Measurements from ENCODE around the gene UXS1. TPM values are rescaled to one million over a fixed set of nuclear protein-coding genes. Genes with fewer than 3 reads are reported as not detected.

The UXS1 gene
- total RNA-seq, 2 donors from 2014 or later, result 33.9 to 39.9 TPM

DNA sequence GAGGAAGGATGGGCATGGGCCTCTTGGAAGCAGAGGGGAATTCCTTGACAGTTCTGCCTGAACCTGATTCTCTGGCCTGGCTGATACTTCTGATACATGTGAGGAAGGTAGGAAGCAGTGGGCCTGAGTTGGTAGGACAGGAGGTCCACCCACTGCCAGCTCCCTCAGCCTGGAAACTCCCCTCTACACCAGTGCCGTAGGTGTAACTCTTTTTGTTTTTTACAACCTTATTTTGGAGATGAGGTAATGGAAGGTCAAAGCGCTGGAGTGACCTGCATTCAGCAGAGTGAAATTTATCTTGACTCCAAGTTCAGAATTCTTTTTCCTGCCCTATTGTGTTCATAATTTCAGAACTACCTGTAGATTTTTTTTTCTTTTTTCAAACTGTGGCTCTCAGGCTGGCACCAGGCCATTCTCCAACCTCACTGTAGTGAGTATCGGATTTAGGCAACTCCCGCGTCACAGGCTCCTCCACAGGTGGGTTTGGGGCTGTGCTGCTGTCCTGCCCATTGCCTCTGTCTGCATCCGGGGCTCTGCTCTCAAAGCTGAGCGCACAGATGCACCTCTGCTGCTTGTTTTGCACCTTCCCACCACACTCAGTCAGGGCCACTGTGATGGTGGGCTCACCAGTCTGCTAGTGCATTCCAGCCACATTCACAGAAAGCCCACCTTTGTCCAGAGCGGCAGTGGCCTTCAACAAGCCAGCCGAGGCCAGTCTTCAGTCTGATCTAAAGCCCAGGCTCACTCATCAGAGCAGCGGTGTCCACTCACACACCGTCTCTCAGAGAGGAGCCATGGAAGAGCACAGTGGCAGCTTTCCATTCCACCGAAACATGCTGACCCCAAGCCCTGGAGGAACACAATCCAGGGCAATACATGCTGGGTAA lies 87.2 kb downstream of the UXS1 start:
- no peaks in the 10 kb centered on the region for H3K27me3 Mint-ChIP-seq (ENCODE audit: low read depth)
- DNase-seq (no peak), ATAC-seq (replicated peaks in 1 of 2) (peak in 1 of 2 donors; percentile 6)
- H3K9me3 Mint-ChIP-seq, result no peaks in the 10 kb centered on the region
- H3K36me3 Mint-ChIP-seq (ENCODE audit: insufficient read depth in 2 of 2), result peaks cover 0 to 3% of the 10 kb centered on the region in 2 donors
- H3K27ac Mint-ChIP-seq, result peak overlapping the region; percentile 70
- H3K4me3 Mint-ChIP-seq, result no peak overlapping the region
- no peaks in the 10 kb centered on the region for H3K4me1 Mint-ChIP-seq (ENCODE audit: low read depth)

DNA sequence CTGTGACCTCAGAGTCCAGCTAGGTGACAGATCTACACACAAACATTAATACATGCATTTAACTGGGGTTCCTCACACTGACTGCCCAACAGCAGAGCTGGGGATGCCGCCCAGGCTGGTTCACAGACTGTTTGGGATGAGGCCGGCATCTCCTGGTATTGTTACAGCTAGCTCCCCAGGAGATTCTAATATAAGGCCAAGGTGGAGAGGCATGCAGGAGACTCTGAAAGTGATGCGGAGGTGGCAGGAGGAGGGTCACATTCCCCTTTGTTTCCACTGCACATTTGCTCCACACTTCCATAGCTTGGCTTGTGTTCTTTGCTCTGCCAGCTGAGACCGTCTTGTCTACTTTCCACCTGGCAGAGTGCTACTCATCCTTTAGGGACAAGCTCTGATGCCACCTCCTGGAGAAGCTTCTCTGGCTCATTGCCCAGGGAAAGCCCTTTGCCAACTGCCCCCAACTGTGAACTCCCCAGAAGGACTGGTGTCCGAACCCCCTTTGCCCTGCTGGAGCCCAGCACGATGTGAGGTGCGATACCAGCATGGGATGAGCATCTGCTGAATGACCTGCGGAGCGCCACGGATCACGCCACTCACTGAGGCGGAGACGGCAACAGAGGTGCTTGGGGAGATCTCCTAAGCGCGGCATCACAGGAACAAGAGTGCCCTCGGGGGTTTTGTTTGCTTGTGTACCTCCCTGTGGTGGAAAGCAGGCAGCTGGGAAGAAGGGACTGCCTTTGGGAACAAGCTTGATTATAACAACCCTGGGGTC lies 88.8 kb downstream of the UXS1 start:
- Mint-ChIP-seq H3K4me1 (ENCODE audit: low read depth) (no peaks in the 10 kb centered on the region), H3K36me3 (ENCODE audit: insufficient read depth in 2 of 2) (peaks cover 0 to 3% of the 10 kb centered on the region in 2 donors), H3K27me3 (ENCODE audit: low read depth) (no peaks in the 10 kb centered on the region), H3K9me3 (no peaks in the 10 kb centered on the region), H3K27ac (no peak overlapping the region), H3K4me3 (no peak overlapping the region)
- ATAC-seq (replicated peaks in 1 of 2) (no peak), DNase-seq (no peak)

DNA sequence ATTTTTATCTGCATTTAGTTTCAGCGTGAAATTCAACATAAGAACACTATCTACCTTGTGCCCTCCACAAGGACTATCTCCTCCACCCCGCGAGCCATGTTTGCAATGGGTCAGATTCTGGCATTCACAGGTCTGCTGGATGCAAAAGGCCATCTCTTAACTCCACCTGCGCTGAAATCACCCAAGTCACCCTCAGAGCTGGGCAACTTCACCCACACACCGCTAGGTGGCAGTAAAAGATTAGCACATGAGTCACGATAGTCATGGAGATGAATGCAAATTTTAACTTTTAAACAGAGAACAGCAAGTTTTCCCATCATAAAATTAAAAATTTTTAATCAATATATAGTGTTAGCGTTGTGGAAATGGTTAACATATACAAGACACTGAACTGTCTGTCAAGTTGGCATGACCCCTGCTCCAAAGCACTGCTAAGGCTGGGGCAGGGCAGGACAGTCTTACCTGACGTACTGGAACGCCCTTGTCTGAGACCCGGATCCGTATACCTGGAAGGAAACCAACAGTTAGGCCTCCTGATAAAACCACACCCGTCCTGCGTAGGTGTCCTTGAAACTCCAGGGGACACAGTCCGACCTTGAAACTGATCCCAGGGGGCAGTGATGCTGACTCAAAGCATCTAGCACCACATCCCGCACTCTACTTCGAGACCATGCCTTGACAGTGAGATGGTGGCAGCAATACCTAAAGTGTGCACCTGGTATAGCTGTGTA lies 89.6 kb downstream of the UXS1 start:
- H3K27ac Mint-ChIP-seq, result no peak overlapping the region

DNA sequence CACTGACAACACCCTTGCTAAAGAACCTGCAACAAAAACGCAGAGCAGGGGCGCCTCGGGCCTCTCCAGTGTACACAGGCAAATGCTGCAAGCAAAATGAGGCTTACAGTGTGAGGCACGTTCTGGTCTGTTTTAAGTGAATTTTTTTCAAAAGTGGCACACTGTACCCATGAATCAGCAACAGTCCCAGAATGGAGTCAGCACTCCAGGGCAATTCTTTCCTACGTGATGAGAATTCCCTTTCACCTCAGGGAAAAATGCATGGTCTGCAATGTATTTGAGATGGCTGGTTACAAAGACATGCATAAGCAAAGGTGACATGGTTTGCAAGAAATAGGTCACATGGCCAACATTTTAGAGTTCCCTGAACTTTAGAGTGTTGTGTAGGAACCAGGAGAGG lies 94.4 kb downstream of the UXS1 start:
- Mint-ChIP-seq H3K4me1 (ENCODE audit: low read depth) (peaks cover 27% of the 10 kb centered on the region), H3K27me3 (ENCODE audit: low read depth) (no peaks in the 10 kb centered on the region), H3K27ac (no peak overlapping the region), H3K9me3 (no peaks in the 10 kb centered on the region), H3K4me3 (no peak overlapping the region), H3K36me3 (ENCODE audit: insufficient read depth in 2 of 2) (peaks cover 6 to 7% of the 10 kb centered on the region in 2 donors)
- ATAC-seq (replicated peaks in 1 of 2) (no peak), DNase-seq (no peak)

More for the DNA sequence above, 89.6 kb downstream of the UXS1 start:
- peaks cover 3% of the 10 kb centered on the region in 2 donors for H3K36me3 Mint-ChIP-seq (ENCODE audit: insufficient read depth in 2 of 2)
- no peaks in the 10 kb centered on the region for H3K9me3 Mint-ChIP-seq
- ATAC-seq (replicated peaks in 1 of 2), result peak; percentile 66 to 68
- no peaks in the 10 kb centered on the region for H3K4me1 Mint-ChIP-seq (ENCODE audit: low read depth)
- H3K4me3 Mint-ChIP-seq, result no peak overlapping the region
- H3K27me3 Mint-ChIP-seq (ENCODE audit: low read depth), result no peaks in the 10 kb centered on the region
- peak; percentile 55 to 72 for DNase-seq

DNA sequence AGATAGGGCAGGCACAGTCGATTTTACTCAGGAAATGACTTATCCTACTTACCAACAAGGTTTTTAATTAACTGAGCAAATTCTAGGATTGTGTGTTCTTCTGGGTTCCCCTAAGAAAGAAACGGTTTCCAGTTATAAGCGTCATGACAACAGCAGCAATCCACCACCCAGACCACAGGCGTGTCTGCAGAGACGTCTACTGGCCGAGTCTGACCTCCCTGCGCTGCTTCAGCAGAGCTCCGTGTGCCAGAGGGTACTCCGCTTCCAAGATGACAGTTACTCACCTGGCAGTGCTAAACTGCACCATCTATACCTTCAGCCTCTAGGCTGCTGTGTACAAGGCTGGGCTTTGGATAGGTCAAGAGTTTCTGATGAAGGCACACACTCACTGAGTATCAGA lies 95.4 kb downstream of the UXS1 start:
- H3K36me3 Mint-ChIP-seq (ENCODE audit: insufficient read depth in 2 of 2), result peaks cover 6 to 7% of the 10 kb centered on the region in 2 donors
- H3K27me3 Mint-ChIP-seq (ENCODE audit: low read depth), result no peaks in the 10 kb centered on the region
- ATAC-seq (replicated peaks in 1 of 2), result no peak
- no peak overlapping the region for H3K4me3 Mint-ChIP-seq
- no peak for DNase-seq
- peak overlapping the region; percentile 53 for H3K27ac Mint-ChIP-seq
- no peaks in the 10 kb centered on the region for H3K9me3 Mint-ChIP-seq
- peaks cover 38% of the 10 kb centered on the region for H3K4me1 Mint-ChIP-seq (ENCODE audit: low read depth)

DNA sequence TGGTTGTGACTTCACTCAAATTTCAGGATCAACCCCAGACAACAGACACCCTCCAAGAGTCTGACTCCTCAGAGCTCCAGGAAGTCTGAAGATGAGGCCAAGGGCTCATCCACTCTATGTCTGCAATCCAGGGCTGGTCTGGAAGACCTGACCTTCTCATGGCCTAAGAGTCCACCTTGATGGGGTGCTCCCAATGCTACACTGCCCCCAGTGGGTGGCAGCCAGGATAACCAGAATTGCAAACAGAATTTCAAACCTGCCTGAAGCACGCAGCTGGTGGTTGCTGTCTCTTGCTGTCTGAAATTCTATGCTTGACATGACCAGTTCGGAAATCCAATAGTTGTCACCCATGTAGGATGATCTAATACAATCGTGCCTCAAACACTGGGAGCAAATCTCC lies 96.0 kb downstream of the UXS1 start:
- ATAC-seq (replicated peaks in 1 of 2) (no peak), DNase-seq (peak; percentile 32 to 46)
- Mint-ChIP-seq H3K27me3 (ENCODE audit: low read depth) (no peaks in the 10 kb centered on the region), H3K4me1 (ENCODE audit: low read depth) (peaks cover 42% of the 10 kb centered on the region), H3K36me3 (ENCODE audit: insufficient read depth in 2 of 2) (peaks cover 6 to 7% of the 10 kb centered on the region in 2 donors), H3K9me3 (no peaks in the 10 kb centered on the region), H3K4me3 (no peak overlapping the region), H3K27ac (no peak overlapping the region)

DNA sequence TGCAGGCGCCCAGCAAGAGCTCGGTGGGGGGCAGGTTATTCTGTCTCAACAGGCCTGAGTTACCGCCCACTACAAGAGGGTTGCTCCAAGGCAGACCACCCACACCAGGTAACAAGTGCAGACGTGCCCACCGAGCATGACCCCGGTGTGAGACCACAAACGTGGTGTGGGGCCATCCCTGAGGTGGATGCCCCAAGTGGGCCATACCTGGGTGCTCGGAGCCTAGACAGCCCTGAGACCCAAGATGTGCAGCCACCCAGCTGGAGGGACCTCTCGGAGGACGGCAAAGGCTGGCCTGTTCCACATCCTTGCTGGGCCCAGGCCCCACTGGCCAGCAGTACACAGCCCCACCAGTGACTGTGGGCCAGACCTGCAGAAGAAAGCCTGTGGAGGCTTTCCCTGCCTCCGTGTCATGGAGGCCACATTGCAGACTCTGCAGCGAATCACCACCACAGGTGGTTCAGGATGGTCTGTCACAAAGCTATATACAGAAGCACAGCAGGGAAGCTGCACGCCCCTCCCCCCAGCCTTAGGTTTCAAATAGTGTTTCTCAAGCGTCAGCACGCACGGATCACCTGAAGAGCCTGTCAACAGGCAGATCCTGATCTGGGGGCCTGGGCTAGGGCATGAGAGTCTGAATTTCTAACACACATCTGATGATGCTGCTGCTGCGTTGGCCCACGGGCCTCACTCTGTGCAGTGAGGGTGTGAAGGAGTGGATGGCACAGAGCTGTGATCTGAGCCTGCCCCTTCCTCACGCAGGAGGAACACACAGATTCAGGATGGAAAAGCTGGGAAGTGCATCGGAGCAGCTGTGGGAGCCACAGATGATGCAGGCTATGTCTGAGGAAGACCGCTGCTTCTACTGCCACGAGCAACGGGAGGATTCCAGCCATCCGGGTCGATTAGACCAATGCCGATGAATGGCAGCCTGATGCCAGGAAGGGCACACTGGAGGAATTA lies 96.8 kb downstream of the UXS1 start:
- H3K4me3 Mint-ChIP-seq, result peak overlapping the region in 1 of 2 donors; percentile 70
- H3K4me1 Mint-ChIP-seq (ENCODE audit: low read depth), result peaks cover 50% of the 10 kb centered on the region
- peaks cover 6 to 11% of the 10 kb centered on the region in 2 donors for H3K36me3 Mint-ChIP-seq (ENCODE audit: insufficient read depth in 2 of 2)
- no peak overlapping the region for H3K27ac Mint-ChIP-seq
- no peaks in the 10 kb centered on the region for H3K9me3 Mint-ChIP-seq
- no peaks in the 10 kb centered on the region for H3K27me3 Mint-ChIP-seq (ENCODE audit: low read depth)
- ATAC-seq (replicated peaks in 1 of 2), result no peak
- no peak for DNase-seq

DNA sequence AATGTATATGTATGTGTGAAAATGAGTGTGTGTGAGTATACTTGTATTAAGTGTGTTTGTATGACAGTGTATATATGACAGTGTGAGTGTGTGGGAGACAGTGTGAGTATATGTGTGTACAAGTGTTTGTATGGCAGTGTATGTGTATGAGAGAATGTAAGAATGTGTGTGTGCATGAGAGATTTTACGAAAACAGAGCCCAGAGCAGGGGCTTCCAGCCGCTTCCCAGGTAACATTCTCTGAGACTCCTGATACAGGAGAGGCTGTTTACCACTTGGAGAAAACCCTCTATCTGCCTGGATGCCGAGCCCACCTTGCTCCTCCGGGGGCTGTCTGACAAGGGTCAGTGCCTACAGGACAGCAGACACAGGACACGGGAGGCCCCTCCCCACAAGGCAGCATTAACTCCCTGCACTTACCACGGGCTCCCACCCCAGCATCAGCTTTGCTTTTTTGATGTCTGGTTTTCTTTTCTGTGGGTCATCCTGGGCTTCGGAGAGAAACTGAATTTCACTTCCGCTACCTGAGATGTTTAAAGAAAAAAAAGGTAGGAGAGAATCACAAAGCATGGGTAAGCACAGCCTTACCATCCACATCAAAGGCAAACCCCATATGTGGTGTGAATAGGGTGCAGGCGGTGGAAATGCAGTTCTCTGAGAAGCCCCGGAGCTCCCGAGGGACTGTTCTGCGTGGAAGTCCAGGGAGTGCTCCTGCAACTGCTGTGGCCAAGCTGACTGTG lies 97.6 kb downstream of the UXS1 start:
- ATAC-seq (replicated peaks in 1 of 2) (peak; percentile 28 to 34), DNase-seq (no peak)
- Mint-ChIP-seq H3K27ac (peak overlapping the region; percentile 83), H3K27me3 (ENCODE audit: low read depth) (no peaks in the 10 kb centered on the region), H3K36me3 (ENCODE audit: insufficient read depth in 2 of 2) (peaks cover 6 to 10% of the 10 kb centered on the region in 2 donors), H3K4me1 (ENCODE audit: low read depth) (peaks cover 56% of the 10 kb centered on the region), H3K4me3 (peak overlapping the region; percentile 70 to 75), H3K9me3 (no peaks in the 10 kb centered on the region)

DNA sequence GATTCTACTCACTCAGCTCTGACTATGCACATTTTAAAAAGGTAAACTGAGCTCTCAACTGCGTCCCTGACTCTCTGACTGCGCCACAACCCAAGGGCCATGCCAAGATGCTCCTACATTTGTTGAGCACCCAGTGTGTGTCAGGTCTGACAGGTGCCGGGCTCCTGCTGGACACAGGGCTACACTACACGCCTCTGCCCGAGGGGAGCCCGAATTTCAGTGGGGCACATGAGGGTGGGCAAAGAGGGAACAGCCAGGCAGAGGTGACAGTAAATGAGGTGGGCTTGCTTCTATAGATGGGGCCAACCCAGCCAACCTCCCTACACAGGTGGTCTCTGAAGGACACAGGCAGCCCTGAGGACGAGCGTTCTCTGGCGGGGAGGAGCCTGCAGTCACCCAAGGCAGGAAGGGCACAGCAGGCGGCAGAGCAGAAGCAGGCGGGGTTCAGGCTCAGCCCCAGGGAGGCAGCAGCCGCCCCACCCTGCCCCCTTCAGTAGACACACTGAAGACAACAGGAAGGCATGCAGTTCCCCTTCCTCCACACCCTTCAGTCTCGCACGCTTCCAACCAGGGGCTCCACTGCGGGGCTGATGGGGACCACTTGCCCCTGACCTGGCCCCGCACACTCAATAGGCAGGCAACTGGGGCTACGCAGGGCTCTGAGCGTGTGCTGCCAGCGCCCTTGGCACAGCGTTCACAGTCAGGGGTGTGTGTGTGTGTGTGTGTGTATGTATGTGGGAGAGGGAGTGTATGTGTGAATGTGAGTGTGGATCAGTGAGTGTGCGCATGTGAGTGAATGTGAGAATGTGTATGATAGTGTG lies 98.4 kb downstream of the UXS1 start:
- DNase-seq (peak; percentile 77 to 78), ATAC-seq (replicated peaks in 1 of 2) (peak; percentile 85 to 90)
- Mint-ChIP-seq H3K9me3 (no peaks in the 10 kb centered on the region), H3K4me1 (ENCODE audit: low read depth) (peaks cover 64% of the 10 kb centered on the region), H3K27ac (peak overlapping the region; percentile 83), H3K4me3 (peak overlapping the region; percentile 70 to 75), H3K27me3 (ENCODE audit: low read depth) (no peaks in the 10 kb centered on the region), H3K36me3 (ENCODE audit: insufficient read depth in 2 of 2) (peaks cover 6 to 13% of the 10 kb centered on the region in 2 donors)

DNA sequence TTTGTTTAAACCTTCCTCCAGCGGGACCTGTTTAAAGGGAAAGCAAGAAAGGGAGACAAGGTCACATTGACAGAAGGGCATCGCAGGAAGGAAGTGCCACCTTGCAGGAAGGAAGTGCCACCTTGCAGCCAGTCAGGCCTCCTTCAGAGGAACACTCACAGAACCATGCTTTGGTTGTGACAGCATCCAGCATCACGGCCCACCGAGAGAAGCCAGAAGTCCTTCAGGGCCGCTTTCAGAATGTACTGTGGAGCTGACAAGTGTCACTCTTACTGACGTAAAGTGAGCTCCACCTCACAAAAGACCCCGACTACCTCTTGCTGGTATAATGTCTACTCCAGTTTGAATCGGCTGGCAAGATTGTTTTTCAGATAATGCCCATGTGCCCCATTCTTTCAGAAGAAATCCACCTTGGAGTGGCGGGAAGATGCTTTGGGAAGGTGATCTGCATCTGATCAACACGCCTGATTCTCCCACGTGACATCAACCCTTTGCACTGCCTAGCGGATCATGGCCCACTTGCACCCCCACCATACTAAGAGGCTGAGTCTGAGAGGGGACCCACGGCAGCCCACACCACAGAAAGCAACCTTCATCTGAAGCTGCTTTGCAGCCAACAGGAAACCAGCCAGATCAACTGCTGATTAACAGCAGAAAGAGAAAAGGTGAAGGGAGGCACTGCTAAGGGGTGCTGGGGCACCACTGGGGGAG lies 99.8 kb downstream of the UXS1 start:
- Mint-ChIP-seq H3K27ac (peak overlapping the region; percentile 81), H3K9me3 (no peaks in the 10 kb centered on the region), H3K4me3 (peak overlapping the region; percentile 86 to 87), H3K27me3 (ENCODE audit: low read depth) (no peaks in the 10 kb centered on the region), H3K4me1 (ENCODE audit: low read depth) (peaks cover 65% of the 10 kb centered on the region), H3K36me3 (ENCODE audit: insufficient read depth in 2 of 2) (peaks cover 5 to 19% of the 10 kb centered on the region in 2 donors)
- ATAC-seq (replicated peaks in 1 of 2), result peak; percentile 31 to 38
- peak; percentile 45 to 54 for DNase-seq
